Stomach (tissue), 4 donors: ENCODE measurements around the gene ZNF8.

Experiments
- EP300 ChIP-seq: sonication (generic); formaldehyde crosslinking; IDR thresholded peaks from one replicate; pipeline ENCODE4 v1.6.1; 2017; ENCODE audit warnings: antibody characterized with exemption
- POLR2A ChIP-seq, 4 donors: fragments of 450-650 bp; IDR thresholded peaks; one replicate each; pipeline ENCODE4 v1.6.1; 2016; ENCODE audit warnings: antibody characterized with exemption in 4 of 4, control low read depth in 2 of 4, mild to moderate bottlenecking in 1 of 4, moderate library complexity in 1 of 4
- TF ChIP-seq, protein P1 (sequence below), 7 experiments: fragments of 450-650 bp in 4 of 7; fragments of 200-600 bp in 3 of 7; sonication (generic) in 3 of 7; IDR thresholded peaks; one replicate each; pipeline ENCODE4 v1.5.1; 2016 to 2019; ENCODE audit warnings: antibody characterized with exemption in 7 of 7, control low read depth in 2 of 7, mild to moderate bottlenecking in 1 of 7

DNA sequence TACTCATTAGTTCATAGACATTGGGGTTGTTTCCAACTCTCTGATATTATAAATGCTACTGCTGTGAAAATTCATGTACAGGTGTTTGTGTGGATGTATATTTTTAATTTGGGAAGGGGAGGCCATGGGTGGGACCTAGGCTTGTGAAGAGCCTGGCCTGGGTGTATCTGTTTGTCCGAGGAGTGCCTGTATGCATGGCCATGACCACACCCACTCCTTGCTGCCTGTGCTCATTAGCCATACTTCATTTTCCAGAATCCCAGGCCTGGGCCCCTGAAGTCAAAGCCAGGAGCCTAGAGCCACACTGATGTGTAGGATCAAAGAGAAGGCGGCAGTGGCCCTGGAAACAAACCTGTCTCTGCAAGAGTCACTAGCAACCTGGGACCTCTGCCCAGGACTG lies 36.8 kb downstream of the ZNF8 start:
- TF ChIP-seq, protein P1, sequence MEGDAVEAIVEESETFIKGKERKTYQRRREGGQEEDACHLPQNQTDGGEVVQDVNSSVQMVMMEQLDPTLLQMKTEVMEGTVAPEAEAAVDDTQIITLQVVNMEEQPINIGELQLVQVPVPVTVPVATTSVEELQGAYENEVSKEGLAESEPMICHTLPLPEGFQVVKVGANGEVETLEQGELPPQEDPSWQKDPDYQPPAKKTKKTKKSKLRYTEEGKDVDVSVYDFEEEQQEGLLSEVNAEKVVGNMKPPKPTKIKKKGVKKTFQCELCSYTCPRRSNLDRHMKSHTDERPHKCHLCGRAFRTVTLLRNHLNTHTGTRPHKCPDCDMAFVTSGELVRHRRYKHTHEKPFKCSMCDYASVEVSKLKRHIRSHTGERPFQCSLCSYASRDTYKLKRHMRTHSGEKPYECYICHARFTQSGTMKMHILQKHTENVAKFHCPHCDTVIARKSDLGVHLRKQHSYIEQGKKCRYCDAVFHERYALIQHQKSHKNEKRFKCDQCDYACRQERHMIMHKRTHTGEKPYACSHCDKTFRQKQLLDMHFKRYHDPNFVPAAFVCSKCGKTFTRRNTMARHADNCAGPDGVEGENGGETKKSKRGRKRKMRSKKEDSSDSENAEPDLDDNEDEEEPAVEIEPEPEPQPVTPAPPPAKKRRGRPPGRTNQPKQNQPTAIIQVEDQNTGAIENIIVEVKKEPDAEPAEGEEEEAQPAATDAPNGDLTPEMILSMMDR (IDR thresholded peaks at IDR 0.05), result no peak
- TF ChIP-seq POLR2A (IDR thresholded peaks at IDR 0.05), result no peak
- no peak for TF ChIP-seq EP300
